GM21825 (cell line): ENCODE data around the gene NES.

Source experiments
- ATAC-seq: cut with Tn5 transposase; IDR thresholded peaks from one replicate; pipeline ENCODE4 v1.9.1; 2021; ENCODE audit warnings: mild to moderate bottlenecking, moderate library complexity; ENCODE audit not compliant: unreplicated experiment

NES gene

DNA sequence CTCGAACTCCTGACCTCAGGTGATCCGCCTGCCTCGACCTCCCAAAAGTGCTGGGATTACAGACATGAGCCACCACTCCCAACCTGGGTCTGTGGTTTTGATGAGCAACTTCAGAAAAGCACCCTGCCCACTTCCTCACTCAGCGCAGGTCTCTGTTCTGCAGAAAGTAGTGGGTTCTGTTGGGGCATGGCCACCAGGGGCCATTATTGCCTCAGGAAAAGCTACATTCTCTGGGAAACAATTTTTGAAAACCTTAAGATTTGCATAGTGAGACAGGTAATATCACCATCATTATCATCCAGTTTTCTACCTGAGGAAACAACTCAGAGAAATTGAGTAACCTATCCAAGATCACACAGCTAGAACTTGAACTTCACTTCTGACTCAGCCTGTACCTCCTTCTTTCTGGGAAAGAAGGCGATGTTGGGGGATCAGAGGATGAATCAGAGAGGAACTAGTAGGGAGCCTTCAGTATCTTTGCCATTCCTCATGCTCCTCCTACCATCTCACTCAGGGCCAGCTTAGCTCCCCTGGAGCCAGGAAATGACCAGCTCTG, 7.1 kb upstream of the NES start:
- ATAC-seq, result no peak

GRCh38 chr1:156682166-156682890, 5.1 kb upstream of the NES start:
- ATAC-seq, result no peak

GRCh38 chr1:156681196-156681960, 4.2 kb upstream of the NES start:
- no peak for ATAC-seq

- ATAC-seq, result no peak
Observed at GRCh38 chr1:156680056-156680455, 2.8 kb upstream of the NES start.

DNA sequence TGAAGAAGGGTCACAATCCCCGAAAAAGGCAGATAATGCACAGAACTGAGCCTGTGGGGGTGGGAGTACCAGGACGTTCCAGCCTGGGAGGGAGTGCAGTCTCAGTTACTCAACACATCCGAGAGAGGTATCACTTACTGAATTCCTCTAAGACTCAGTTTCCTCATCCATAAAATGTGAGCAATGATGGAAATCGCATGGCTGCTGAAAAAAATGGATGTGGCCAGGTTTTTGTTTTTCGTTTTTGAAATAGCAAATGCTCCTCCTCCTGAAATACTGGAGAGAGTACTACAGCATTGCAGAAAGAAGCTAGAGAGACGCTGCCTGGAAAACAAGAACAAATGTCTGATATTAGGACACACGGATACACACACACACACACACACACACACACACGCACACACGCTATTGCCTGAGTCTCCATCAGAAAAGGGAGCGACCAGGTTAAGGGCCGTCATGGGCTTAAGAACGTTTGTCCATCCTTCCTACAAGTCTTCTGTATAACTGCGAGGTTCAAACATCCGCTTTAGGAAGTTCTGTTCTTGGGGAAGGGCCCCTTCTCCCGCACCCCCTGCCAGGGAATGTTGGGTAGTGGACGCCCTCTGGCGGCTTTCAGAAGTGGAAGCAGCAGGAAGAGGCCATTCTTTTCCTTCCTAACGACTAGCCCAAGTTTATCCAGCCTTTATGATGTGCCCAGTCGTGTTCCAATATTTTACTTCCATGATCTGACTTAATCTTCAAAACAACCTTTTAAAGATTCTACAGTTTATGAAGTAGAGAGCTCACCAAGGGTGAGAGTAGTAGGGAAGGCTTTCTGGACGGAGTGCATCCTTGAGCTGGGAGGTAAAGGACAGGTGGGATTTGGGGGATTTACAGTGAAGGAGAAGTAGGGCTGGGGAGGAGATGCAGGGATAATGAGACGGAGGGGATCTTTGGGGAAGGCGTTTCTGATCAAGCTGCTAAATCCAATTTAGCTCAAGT, 699 bp upstream of the NES start:
- ATAC-seq, result no peak

DNA sequence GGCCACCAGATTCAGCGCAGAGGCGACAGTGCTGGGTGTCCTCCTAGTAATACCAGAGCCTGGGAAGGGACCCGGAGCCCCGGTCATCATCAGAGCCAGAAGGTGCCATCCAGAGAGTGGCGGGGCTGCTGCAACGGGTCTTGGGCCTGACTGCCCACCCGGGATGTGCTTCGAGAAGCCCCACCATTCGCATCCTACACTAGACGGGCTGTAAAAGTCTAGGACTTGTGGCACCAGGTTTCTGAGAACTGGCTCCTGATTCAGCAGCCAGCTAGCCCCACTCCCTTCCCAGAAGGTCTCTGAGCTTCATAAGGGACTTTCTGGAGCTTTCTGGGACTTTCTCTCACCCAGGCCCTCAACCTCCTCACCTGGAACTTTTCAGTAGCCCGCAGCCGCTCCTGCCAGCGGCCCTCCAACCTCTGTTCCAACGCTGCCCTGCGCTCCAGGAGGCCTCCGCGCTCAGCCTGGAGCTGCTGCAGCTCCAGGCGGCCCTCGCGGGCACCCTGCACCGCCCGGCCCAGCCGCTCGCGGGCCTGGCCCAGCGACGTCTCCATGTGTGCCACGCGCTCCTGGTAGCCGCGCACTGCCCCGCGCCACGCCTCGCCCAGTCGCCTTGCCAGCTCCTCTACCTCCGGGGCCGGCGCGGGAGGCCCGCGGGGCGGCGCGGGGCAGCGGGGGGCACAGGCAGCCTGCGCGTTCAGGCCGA, 940 bp downstream of the NES start:
- ATAC-seq, result no peak

GRCh38 chr1:156675210-156676113, 1.7 kb downstream of the NES start:
- no peak for ATAC-seq

DNA sequence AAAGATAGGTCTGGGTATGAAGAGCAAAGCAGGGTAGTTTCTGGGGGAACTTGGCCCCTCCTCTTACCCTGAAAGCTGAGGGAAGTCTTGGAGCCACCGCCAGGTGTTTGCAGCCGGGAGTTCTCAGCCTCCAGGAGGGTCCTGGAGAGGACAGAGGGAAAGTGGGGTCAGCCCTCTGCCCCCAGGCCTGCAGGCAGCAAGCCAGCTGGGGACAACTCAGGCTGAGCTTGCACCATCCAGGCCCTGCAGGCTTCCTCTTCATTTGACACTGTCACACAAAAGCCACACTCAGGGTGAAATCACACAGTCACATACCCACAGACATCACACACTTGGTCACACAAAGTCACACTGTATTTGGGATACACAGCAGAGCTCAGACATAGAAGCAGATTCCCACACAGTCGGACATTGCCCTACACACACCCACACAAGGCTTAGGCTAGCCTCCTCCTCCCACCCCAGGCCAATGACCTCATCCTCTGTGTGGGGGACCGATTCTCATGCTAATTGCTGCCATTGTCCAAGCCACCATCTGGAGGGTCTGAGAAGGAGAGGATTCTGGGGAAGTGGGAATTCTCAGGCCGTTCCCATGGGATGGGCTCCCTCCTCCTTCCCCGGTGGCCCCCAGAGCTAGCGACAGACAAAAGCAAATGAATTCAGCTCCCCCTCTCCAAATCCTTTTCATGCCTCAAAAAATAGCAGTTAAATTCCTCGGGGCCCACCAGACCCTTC, 3.7 kb downstream of the NES start:
- no peak for ATAC-seq

DNA sequence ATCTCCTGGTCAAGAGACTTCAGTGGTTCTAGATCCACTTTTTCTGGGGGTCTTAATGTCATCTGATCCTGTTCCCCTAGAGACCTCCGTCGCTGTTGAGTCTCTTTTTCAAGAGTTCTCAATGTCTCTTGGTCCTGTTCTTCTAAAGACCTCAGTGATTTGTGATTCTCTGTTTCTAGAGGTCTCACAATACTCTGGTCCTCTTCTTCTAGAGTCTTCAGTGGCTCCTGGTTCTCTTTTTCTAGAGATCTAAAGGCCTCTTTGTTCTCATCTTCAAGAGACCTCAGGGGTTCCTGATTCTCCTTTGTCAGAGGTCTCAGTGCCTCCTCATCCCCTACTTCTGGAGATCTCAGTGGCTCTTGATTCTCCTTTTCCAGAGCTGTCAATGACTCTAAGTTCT, 5.4 kb downstream of the NES start:
- no peak for ATAC-seq

DNA sequence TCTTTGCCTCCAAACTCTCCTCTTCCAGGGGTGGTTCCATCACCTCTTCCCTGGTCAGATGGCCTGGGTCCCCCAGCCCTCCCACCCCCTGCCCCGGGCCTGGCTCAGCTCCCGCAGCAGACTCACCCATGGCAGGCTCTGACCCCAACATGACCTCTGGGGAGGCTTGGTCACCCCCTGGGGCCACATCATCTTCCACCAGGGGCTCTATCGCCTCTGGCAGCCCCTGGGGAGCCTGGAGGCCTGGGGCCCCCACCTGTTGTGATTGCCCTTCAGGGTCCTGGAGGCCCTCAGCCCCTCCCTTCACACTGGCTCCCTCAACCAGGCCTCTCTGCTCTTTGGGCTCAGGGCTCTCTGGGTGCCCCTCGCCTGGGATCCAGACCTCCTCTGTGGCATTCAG, 6.4 kb downstream of the NES start:
- ATAC-seq, result no peak

DNA sequence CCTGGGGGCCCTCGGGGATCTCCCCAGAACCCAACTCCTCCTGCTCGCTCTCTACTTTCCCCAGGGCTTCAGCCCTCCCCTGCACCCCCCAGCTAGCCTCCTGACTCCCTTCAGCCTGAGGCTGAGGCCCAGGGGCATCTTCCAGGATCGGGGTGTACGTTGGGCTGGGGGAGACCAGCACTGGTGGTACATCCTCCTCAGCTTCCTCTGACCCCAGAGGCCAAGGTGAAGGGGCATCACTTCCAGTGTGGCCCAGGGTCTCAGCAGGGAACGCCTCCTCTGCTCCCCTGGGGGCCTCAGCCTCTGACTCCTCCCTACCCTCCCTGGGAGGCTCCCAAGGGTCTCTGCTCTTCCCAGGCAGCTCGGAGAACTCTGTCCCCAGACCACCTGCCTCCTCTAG, 6.8 kb downstream of the NES start:
- ATAC-seq, result no peak

- ATAC-seq, result no peak
Observed at GRCh38 chr1:156669794-156670193, 7.4 kb downstream of the NES start.

GRCh38 chr1:156668801-156669637, 8.2 kb downstream of the NES start:
- no peak for ATAC-seq

GRCh38 chr1:156667968-156668709, 9.1 kb downstream of the NES start:
- ATAC-seq, result no peak

DNA sequence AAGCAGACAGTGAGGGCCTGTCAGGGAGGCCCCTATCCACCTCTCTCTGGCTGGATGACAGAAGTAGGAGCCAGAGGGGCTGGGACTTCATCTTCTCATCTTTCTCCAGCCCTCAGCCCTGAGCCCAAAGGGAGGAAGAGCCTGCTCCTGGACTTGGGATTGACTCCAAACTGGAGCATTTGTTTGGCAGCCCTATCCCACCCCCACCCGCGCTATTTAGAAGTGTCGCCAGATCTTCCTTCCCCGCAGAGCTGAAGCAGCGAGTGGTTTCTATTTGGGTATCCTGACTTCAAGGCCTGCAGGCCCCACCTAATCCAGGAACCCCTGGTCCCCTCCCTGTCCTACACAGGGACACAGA, 9.6 kb downstream of the NES start:
- no peak for ATAC-seq

DNA sequence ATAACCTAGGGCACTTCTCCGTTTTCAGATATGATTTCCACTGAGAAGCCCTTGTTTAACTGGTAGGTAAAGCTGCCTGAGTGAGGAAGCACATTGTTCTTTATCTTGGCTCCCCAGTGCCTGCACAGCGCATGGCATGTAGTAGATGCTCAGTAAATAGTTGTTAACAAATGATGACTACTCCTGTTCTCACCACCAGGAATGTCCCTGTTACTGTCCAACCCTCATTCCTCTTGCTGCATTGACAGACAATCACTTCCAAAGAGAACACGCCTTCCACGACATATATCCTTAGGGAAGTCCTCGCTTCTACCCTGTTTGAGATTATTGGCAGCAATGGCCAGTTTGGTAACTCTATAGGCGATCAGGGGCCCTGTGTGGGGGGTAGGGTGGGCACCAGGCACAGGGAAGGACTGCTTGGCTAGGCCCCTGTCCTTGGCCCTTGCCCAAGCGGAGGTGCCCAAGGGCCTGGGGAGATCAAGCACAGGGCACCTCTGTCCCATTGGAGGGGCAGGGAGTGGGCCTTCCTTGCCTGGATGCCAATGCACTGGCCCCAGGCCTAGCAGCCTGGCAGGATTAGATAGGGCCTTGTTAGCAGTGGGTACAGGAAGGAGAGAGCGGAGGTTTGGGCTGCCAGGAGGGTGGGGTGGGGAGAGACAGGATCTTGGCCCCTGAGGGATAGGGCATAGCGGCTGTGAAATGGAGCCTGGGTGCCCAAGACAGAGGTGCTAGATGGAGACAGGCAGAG, 10.2 kb downstream of the NES start:
- no peak for ATAC-seq

- ATAC-seq, result no peak
Observed at GRCh38 chr1:156665539-156665938, 11.7 kb downstream of the NES start.
